Activated T-helper 1 cell treated with anti-CD3 and anti-CD28 coated beads, Interleukin-12 subunit alpha, Interleukin-12 subunit beta, Interleukin-2, Interleukin-4 antibody, amounts not matched to agents 30 ng/mL and 10 ng/mL and 1 ng/mL, durations not matched to agents 14 hours and 24 hours and 36 hours (primary cell): Measurements from ENCODE around the gene GRAP. TPM values are rescaled to one million over a fixed set of nuclear protein-coding genes. Genes with fewer than 3 reads are reported as not detected.

ENCODE experiments used
- DNase-seq: peaks from one replicate; pipeline ENCODE4 v3.0.0; 2021; ENCODE audit warnings: low spot score
- H3K27ac Mint-ChIP-seq: one replicate; pipeline ENCODE4 v1.8.0; 2021; ENCODE audit warnings: mild to moderate bottlenecking, mixed read lengths
- H3K27me3 Mint-ChIP-seq: one replicate; pipeline ENCODE4 v1.8.0; 2022; ENCODE audit warnings: mild to moderate bottlenecking, moderate library complexity, mixed read lengths; ENCODE audit not compliant: insufficient read depth
- H3K36me3 Mint-ChIP-seq: one replicate; pipeline ENCODE4 v1.8.0; 2021; ENCODE audit warnings: low read depth, mixed read lengths
- H3K4me1 Mint-ChIP-seq: one replicate; pipeline ENCODE4 v1.8.0; 2021; ENCODE audit warnings: low read depth, mixed read lengths
- H3K4me3 Mint-ChIP-seq: one replicate; pipeline ENCODE4 v1.8.0; 2021; ENCODE audit warnings: mild to moderate bottlenecking, moderate library complexity, mixed read lengths
- H3K9me3 Mint-ChIP-seq: one replicate; pipeline ENCODE4 v1.8.0; 2021; ENCODE audit warnings: mixed read lengths
- intact Hi-C: fragments of 100-400 bp; cut with micrococcal nuclease; formaldehyde crosslinking; loops from one replicate; pipeline ENCODE4 v1.15.1; 2024
- total RNA-seq: library from RNA; stranded (reverse); gene quantifications from 2 replicates; pipeline ENCODE4 v1.2.3, GENCODE V29; 2022

GRAP gene
- total RNA-seq, 1 donor from 2014 or later: 10.2 TPM

DNA sequence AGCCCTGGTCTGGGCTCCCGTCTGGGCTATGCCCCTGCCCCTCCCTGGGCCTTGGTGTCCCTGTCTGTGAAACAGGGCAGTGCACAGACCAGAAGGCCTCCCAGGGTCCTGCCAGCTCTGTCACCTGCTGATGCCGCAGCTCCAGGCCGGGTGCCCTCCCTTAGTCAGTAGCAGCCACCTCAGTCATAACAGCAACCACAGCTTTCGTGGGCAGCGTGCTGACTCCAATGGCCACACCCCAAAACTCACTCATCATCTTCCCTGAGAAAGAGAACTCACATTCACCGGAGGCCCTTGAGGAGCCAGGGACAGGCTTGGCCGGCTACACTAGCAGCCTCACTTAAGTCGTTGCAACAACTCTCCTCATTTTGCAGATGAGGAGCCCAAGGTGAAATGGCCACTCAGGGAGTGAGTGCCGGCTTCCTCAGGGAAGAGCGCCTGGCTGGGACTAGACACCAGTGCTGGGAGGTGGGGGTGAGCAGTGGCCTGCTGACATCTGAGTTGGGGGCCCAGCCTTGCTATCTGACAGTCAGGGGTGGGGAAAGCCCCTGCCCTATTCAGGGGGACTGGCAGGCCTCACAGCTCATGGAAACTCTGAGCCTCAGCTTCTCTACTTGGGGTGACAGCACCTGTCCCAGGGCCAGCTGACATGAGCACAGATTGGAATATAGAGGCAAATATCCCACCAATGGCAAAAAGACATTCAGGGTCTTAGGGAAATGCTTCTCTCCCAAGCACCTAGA is 72.2 kb downstream of the GRAP start:
- H3K4me3 Mint-ChIP-seq: no peak overlapping the region
- no peaks in the 10 kb centered on the region for H3K9me3 Mint-ChIP-seq
- peaks cover 4% of the 10 kb centered on the region for H3K36me3 Mint-ChIP-seq
- intact Hi-C loops: no loop called here
- no peak overlapping the region for H3K27ac Mint-ChIP-seq
- DNase-seq: no peak
- H3K27me3 Mint-ChIP-seq: no peaks in the 10 kb centered on the region
- H3K4me1 Mint-ChIP-seq: peaks cover 9% of the 10 kb centered on the region

DNA sequence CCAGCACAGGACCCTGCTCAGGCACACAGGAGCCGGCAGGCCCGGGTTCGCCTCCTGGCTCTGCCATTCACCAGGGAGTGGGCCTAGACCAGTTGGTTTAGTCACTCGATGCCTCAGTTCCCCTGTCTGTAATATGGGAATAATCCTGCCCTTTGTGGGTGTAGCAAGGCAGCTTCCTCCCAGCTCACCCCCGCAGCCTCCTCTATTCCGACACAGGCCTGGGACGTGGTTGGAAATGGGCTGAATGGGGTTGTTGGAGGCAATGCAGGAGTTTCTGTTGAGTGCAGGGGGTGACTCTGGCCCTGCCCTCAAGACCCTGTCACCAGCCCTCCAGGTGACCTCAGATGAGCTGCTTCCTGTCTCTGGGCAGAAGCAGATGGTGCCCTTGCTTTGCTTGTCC is 75.0 kb downstream of the GRAP start:
- H3K4me1 Mint-ChIP-seq: peaks cover 9% of the 10 kb centered on the region
- DNase-seq: no peak
- H3K9me3 Mint-ChIP-seq: no peaks in the 10 kb centered on the region
- no peak overlapping the region for H3K27ac Mint-ChIP-seq
- peaks cover 3% of the 10 kb centered on the region for H3K36me3 Mint-ChIP-seq
- no peaks in the 10 kb centered on the region for H3K27me3 Mint-ChIP-seq
- intact Hi-C loops: no loop called here
- H3K4me3 Mint-ChIP-seq: no peak overlapping the region

Other genes starting within 250 kb of the GRAP start
- gene PRPSAP2, start 188.8 kb downstream of the GRAP start, total RNA-seq: 74.3 and 78.2 TPM in 2 replicates
- gene SLC5A10, start 94.8 kb downstream of the GRAP start, total RNA-seq: not detected in 2 replicates
- gene FAM83G, start 42.2 kb downstream of the GRAP start, total RNA-seq: 13.0 and 13.2 TPM in 2 replicates
- gene GRAPL, start 80.6 kb upstream of the GRAP start, total RNA-seq: 5.9 and 8.3 TPM in 2 replicates
- gene EPN2, start 190.4 kb upstream of the GRAP start, total RNA-seq: 7.0 and 9.3 TPM in 2 replicates